Stimulated activated naive B cell treated with anti-CD40 and anti-IgM and Interleukin-4, amounts not matched to agents 10 μg/mL and 1 μg/mL and 100 μg/mL, for 72 hours (primary cell): ENCODE results near the gene HEXB.
"Not testable (repeated sequence)": the region's sequence is repeated elsewhere in the genome, so short reads cannot be mapped to it uniquely, and the experiment has no call there.

Experiments
- ATAC-seq, 2 donors: fragments of 150-1000 bp; cut with Tn5 transposase; replicated peaks; 2 replicates each; pipeline ENCODE4 v1.10.0; 2021; ENCODE audit warnings: moderate library complexity in 1 of 2
- DNase-seq: peaks from one replicate; pipeline ENCODE4 v3.0.0; 2021
- H3K27ac Mint-ChIP-seq: one replicate; pipeline ENCODE4 v1.8.0; 2022; ENCODE audit warnings: mild to moderate bottlenecking, mixed read lengths
- H3K27me3 Mint-ChIP-seq, 2 donors: one replicate each; pipeline ENCODE4 v1.8.0; 2022; ENCODE audit warnings: mixed read lengths in 2 of 2
- H3K36me3 Mint-ChIP-seq, 2 donors: one replicate each; pipeline ENCODE4 v1.8.0; 2022; ENCODE audit warnings: mixed read lengths in 2 of 2, mild to moderate bottlenecking in 1 of 2
- H3K4me1 Mint-ChIP-seq, 2 donors: one replicate each; pipeline ENCODE4 v1.8.0; 2022; ENCODE audit warnings: mixed read lengths in 2 of 2, mild to moderate bottlenecking in 1 of 2
- H3K4me3 Mint-ChIP-seq, 2 donors: one replicate each; pipeline ENCODE4 v1.8.0; 2022; ENCODE audit warnings: mild to moderate bottlenecking in 2 of 2, mixed read lengths in 2 of 2, moderate library complexity in 1 of 2
- H3K9me3 Mint-ChIP-seq, 2 donors: one replicate each; pipeline ENCODE4 v1.8.0; 2022; ENCODE audit warnings: mixed read lengths in 2 of 2, mild to moderate bottlenecking in 1 of 2

HEXB gene

DNA sequence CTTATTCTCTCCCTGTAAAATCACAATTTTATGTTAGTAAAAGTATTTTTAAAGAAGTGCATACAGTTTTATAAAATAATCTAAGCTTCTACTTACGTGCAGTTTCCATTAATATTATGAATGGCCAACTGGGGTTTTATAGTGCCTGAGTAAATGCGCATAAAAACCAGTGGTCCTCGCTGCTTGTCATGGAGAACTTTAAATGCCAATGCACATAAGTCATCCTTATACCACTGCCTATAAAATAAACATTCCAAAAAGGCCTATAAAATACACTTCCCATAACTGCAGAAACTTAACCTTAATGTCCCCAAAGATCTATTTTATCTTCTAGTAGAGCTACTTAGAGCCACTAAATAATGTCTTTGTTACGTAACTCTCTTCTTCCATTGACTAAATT lies 53.4 kb downstream of the HEXB start:
- DNase-seq (no peak), ATAC-seq (no peak)
- Mint-ChIP-seq H3K27ac (no peak overlapping the region), H3K4me3 (no peak overlapping the region), H3K36me3 (peaks cover 22 to 25% of the 10 kb centered on the region in 2 donors), H3K27me3 (no peaks in the 10 kb centered on the region), H3K9me3 (no peaks in the 10 kb centered on the region), H3K4me1 (no peaks in the 10 kb centered on the region)

DNA sequence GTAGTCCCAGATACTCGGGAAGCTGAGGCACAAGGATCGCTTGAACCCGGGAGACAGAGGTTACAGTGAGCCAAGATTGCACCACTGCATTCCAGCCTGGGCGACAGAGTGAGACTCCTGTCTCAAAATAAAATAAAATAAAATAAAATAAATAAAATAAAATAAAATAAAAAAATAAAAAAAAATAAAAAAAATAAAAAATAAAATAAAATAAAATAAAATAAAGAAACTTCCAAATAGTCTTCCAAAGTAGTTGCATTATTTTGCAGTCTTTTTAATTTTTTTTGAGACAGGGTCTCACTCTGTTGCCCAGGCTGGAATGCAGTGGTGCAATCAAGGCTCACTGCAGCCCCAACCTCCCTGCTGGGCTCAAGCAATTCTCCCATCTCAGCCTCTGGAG lies 63.7 kb downstream of the HEXB start:
- not testable (repeated sequence) for H3K4me3 Mint-ChIP-seq, DNase-seq, H3K9me3 Mint-ChIP-seq, H3K4me1 Mint-ChIP-seq, ATAC-seq, H3K27ac Mint-ChIP-seq, H3K27me3 Mint-ChIP-seq
- H3K36me3 Mint-ChIP-seq: peaks cover 36 to 55% of the 10 kb centered on the region in 2 donors

DNA sequence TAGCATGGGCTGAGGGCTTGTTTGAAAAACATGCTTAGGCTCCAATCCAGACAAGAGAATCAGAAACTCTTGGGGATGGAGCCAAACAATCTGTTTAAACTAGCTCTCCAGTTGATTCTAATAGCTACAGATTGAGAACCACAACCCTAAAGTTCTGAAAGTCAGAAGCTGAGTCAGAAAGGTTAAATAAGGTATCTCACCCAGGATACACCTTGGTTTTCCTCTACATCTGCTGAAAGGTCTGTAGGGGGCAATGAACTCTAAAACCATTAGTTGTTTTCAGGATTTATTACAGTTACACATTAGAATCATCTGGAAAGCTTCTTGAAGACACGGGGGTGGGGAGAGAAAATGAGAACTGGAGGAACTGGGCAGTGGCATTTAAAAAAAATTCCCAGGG lies 76.2 kb downstream of the HEXB start:
- Mint-ChIP-seq H3K36me3 (peaks cover 13 to 25% of the 10 kb centered on the region in 2 donors), H3K9me3 (peaks cover 0 to 4% of the 10 kb centered on the region in 2 donors), H3K4me1 (peaks cover 17 to 38% of the 10 kb centered on the region in 2 donors), H3K4me3 (no peak overlapping the region), H3K27ac (peak overlapping the region; percentile 48), H3K27me3 (no peaks in the 10 kb centered on the region)
- no peak for DNase-seq
- peak in 1 of 2 donors; percentile 33 for ATAC-seq

DNA sequence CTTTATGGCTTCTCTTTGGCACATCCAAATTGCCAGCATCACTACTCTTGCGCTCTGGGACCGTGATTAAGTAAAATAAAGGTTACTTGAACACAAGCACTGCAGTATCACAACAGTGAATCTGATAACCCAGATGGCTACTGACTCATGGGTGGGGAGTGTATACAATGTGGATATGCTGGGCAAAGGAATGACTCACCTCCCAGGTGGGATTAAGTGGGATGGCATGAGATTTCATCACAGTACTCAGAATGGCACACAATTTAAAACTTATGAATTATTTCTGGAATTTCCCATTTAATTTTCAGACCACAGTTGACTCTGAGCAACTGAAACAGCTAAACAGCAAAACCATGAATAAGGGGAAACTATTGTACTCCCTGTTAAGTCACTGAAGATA lies 77.6 kb downstream of the HEXB start:
- no peak overlapping the region for H3K4me3 Mint-ChIP-seq

DNA sequence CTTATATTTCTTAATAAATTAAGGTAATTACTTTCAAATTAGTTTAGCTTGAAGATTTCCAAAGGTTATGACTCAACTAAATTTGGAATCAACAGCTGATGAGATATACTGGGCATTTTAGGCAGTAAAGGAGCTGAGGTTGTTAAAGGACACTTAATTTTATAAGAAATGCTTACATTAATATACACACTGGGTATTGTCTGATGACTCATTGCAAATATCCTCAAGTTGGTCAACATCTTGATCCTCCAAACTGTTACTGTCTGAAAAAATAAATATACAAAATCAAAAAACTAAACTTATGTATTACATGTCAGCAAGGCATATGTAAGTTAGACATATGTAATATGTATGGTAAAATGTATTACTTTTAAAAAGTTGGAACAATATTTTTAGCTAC lies 78.5 kb downstream of the HEXB start:
- peaks cover 5 to 11% of the 10 kb centered on the region in 2 donors for H3K36me3 Mint-ChIP-seq
- no peak overlapping the region for H3K4me3 Mint-ChIP-seq
- ATAC-seq (no peak), DNase-seq (no peak)
- no peak overlapping the region for H3K27ac Mint-ChIP-seq
- no peaks in the 10 kb centered on the region for H3K27me3 Mint-ChIP-seq
- peaks cover 21 to 46% of the 10 kb centered on the region in 2 donors for H3K4me1 Mint-ChIP-seq
- H3K9me3 Mint-ChIP-seq: no peaks in the 10 kb centered on the region

More for the DNA sequence above, 77.6 kb downstream of the HEXB start:
- DNase-seq: no peak
- Mint-ChIP-seq H3K4me1 (peaks cover 17 to 39% of the 10 kb centered on the region in 2 donors), H3K36me3 (peaks cover 7 to 17% of the 10 kb centered on the region in 2 donors), H3K27ac (no peak overlapping the region), H3K27me3 (no peaks in the 10 kb centered on the region), H3K9me3 (no peaks in the 10 kb centered on the region)
- no peak for ATAC-seq

DNA sequence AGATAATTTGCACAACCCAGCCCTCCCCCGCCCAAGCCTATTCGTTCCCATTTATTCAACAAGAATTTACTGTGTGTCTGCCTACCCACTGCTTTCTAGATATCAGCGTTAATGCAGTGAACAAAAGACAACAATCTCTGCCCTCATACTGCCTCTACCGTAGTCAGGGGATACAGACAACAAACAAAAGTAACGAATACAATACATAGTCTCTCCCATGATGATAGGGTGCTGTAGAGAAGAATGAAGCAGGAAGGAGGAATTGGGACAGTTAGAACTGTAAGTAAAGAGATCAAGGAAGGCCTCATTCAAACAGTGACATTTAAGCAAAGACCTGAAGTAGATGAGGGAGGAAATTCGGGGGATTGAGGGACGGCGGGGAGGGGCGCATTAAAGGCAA lies 80.2 kb downstream of the HEXB start:
- peak overlapping the region; percentile 86 for H3K27ac Mint-ChIP-seq
- H3K36me3 Mint-ChIP-seq: peaks cover 7 to 20% of the 10 kb centered on the region in 2 donors
- DNase-seq (no peak), ATAC-seq (no peak)
- H3K4me3 Mint-ChIP-seq: peak overlapping the region; percentile 81 to 99
- no peaks in the 10 kb centered on the region for H3K27me3 Mint-ChIP-seq
- peaks cover 21 to 45% of the 10 kb centered on the region in 2 donors for H3K4me1 Mint-ChIP-seq
- no peaks in the 10 kb centered on the region for H3K9me3 Mint-ChIP-seq

DNA sequence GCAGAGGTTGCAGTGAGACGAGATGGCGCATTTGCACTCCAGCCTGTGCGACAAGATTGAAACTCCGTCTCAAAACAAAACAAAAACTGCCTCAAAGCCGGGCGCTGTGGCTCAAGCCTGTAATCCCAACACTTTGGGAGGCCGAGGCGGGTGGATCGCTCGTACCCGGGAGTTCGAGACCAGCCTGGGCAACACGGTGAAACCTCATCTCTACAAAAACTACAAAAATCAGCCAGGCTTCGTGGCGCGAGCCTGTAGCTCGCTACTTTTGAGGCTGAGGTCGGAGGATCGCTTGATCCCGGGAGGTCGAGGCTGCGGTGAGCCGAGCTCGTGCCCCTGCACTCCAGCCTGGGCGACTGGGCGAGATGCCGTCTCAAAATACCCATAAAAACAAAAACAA lies 80.9 kb downstream of the HEXB start:
- ATAC-seq: no peak

DNA sequence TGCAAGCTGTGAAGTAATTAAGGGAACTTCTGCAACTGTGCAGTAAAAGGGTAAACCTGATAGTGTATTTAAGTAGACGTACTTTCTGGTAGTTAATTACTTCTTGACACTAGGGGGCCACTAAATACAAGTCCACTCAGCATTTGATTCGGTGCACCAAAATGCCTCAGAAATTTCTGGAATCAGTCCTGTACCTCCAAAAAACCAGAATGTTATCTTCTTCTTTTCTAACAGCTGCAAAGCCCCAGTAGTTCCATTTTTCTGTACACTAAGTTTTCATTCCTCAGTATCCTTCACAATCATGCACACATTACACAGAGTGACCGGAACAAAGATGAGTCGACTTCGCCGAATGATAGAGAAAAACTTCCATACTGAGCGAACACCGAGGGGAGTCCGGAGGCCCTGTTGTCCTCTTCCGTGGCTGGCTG lies 81.4 kb downstream of the HEXB start:
- DNase-seq (peak; percentile 1), ATAC-seq (peak; percentile 62 to 66)
- Mint-ChIP-seq H3K9me3 (no peaks in the 10 kb centered on the region), H3K36me3 (peaks cover 10 to 19% of the 10 kb centered on the region in 2 donors), H3K4me1 (peaks cover 19 to 34% of the 10 kb centered on the region in 2 donors), H3K27ac (peak overlapping the region; percentile 100), H3K4me3 (peak overlapping the region; percentile 99 to 100), H3K27me3 (no peaks in the 10 kb centered on the region)

More for the DNA sequence above, 80.9 kb downstream of the HEXB start:
- no peaks in the 10 kb centered on the region for H3K9me3 Mint-ChIP-seq
- H3K4me1 Mint-ChIP-seq: peaks cover 21 to 38% of the 10 kb centered on the region in 2 donors
- DNase-seq: no peak
- peaks cover 10 to 19% of the 10 kb centered on the region in 2 donors for H3K36me3 Mint-ChIP-seq
- H3K27ac Mint-ChIP-seq: peak overlapping the region; percentile 100
- H3K27me3 Mint-ChIP-seq: no peaks in the 10 kb centered on the region
- H3K4me3 Mint-ChIP-seq: peak overlapping the region; percentile 99 to 100

DNA sequence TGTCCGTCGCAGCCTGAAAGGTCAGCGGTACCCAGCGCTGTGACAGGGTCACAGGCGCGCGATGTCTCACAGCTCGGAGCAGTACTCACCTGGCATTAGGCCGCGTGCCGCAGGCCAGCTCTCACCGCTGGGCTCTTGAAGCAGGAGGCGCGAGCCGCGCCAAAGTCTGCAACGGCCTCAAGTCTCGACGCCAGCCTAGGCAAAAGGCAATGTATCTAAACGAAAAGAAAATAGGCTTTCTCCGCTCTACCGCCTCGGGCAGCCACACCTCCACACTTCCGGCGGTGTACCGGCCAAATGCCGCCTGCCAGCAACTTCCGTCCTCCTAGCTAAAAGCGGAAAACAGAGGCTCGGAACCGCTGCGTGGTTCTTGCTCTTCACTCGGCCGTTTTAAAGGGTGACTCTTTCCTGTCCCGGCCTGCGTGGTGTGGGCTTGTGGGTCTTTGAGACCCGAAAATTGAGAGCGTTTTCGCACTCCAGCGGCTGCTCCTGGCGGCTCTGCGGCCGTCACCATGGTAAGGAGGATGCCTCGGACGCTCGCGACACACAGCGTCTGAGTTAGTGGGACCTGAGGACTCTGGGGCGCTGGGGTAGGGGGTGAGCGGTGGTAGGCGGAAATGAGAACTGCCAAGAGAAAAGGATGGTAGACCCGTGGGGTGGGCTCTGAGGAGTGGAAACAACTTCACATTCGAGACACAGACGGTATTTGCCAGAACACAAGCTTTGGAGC lies 82.0 kb downstream of the HEXB start, which contains the start of the genes GFM2 and NSA2:
TSS of gene GFM2 (minus strand) at position 269 of the 730 bp plus-strand sequence. CDS start 3,375 bp downstream, outside the sequence.
TSS of gene NSA2 (plus strand) at position 401 of the 730 bp plus-strand sequence. CDS start at position 513, 112 bp downstream.
- Mint-ChIP-seq H3K4me3 (peak within 1 kb of the TSS; percentile 99 to 100), H3K36me3 (peaks cover 10 to 19% of the 10 kb centered on the region in 2 donors), H3K9me3 (no peaks in the 10 kb centered on the region), H3K27me3 (no peaks in the 10 kb centered on the region), H3K4me1 (peaks cover 15 to 28% of the 10 kb centered on the region in 2 donors), H3K27ac (peak within 1 kb of the TSS; percentile 100)
- DNase-seq (peak; percentile 89), ATAC-seq (peak; percentile 80 to 91)

DNA sequence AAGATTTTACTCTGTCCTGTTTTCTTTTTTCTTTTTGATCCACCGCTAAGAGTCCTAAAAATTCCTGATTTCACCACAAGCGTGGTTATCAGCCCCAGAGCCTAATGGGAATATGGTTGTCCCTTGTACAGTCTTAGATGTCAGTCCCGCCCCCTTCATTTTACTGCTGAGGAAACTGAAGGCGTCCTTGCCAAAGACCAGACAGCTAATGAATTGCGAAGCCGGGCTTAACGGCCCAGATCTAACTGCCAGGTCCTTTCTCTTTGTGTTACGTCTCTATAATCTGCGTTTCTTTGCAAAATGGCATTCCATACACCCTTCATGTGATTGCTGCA lies 82.5 kb downstream of the HEXB start:
- DNase-seq (no peak), ATAC-seq (peak; percentile 35 to 43)
- Mint-ChIP-seq H3K4me1 (peaks cover 12 to 23% of the 10 kb centered on the region in 2 donors), H3K4me3 (peak overlapping the region; percentile 99 to 100), H3K9me3 (no peaks in the 10 kb centered on the region), H3K36me3 (peaks cover 9 to 22% of the 10 kb centered on the region in 2 donors), H3K27me3 (no peaks in the 10 kb centered on the region), H3K27ac (peak overlapping the region; percentile 100)
